Muscle of arm (tissue), 12 donors: Measurements from ENCODE around the gene TET1. TPM values are rescaled to one million over a fixed set of nuclear protein-coding genes. Genes with fewer than 3 reads are reported as not detected.
"Not testable (repeated sequence)": the region's sequence is repeated elsewhere in the genome, so short reads cannot be mapped to it uniquely, and the experiment has no call there.

Experiments
- DNase-seq: peaks from one replicate; pipeline ENCODE4 v3.0.0-alpha.2; 2013
- polyA plus RNA-seq, 12 donors: library from polyadenylated mRNA; unstranded; fragments of 120-200 nt; gene quantifications; one replicate each; pipeline ENCODE4 v1.2.1, GENCODE V29; 2013; ENCODE audit not compliant: insufficient read length in 12 of 12

The TET1 gene
- polyA plus RNA-seq, 12 donors, result 7.5 to 13.7 (median 10.5) TPM; not detected in 1

- DNase-seq, result peak; percentile 57
Observed at GRCh38 chr10:68562661-68563570, 2.8 kb downstream of the TET1 start.

GRCh38 chr10:68564712-68565111 is 4.6 kb downstream of the TET1 start:
- no peak for DNase-seq

GRCh38 chr10:68565658-68566057 is 5.5 kb downstream of the TET1 start:
- DNase-seq, result no peak

GRCh38 chr10:68566351-68566750 is 6.2 kb downstream of the TET1 start:
- peak; percentile 49 for DNase-seq

- DNase-seq, result no peak
Observed at GRCh38 chr10:68566955-68567354, 6.8 kb downstream of the TET1 start.

- no peak for DNase-seq
Observed at GRCh38 chr10:68572151-68572550, 12.0 kb downstream of the TET1 start.

- DNase-seq, result no peak
Observed at GRCh38 chr10:68574051-68574450, 13.9 kb downstream of the TET1 start.

GRCh38 chr10:68576118-68576517 is 16.0 kb downstream of the TET1 start:
- DNase-seq, result no peak

GRCh38 chr10:68578974-68579373 is 18.8 kb downstream of the TET1 start:
- no peak for DNase-seq

- not testable (repeated sequence) for DNase-seq
Observed at GRCh38 chr10:68584187-68584586, 24.1 kb downstream of the TET1 start.

GRCh38 chr10:68586606-68587305 is 26.6 kb downstream of the TET1 start:
- no peak for DNase-seq

GRCh38 chr10:68594405-68594804 is 34.3 kb downstream of the TET1 start:
- no peak for DNase-seq

GRCh38 chr10:68595513-68595912 is 35.4 kb downstream of the TET1 start:
- DNase-seq, result no peak

GRCh38 chr10:68597407-68597806 is 37.3 kb downstream of the TET1 start:
- DNase-seq, result no peak

- DNase-seq, result peak; percentile 67
Observed at GRCh38 chr10:68598978-68599770, 39.0 kb downstream of the TET1 start.

- DNase-seq, result no peak
Observed at GRCh38 chr10:68599771-68600040, 39.6 kb downstream of the TET1 start.

- peak; percentile 83 for DNase-seq
Observed at GRCh38 chr10:68600041-68600778, 40.1 kb downstream of the TET1 start.

GRCh38 chr10:68601501-68602265 is 41.5 kb downstream of the TET1 start:
- DNase-seq, result no peak

- no peak for DNase-seq
Observed at GRCh38 chr10:68602434-68602833, 42.3 kb downstream of the TET1 start.

- no peak for DNase-seq
Observed at GRCh38 chr10:68603766-68604165, 43.6 kb downstream of the TET1 start.

GRCh38 chr10:68604441-68604840 is 44.3 kb downstream of the TET1 start:
- DNase-seq, result no peak
